Peyer's patch (tissue), 4 donors: Measurements from ENCODE around the gene PIGQ. TPM values are rescaled to one million over a fixed set of nuclear protein-coding genes. Genes with fewer than 3 reads are reported as not detected.

Source experiments
- DNase-seq, 3 donors: peaks; one replicate each; pipeline ENCODE4 v3.0.0-alpha.2; 2017 to 2019
- H3K27ac ChIP-seq, 4 donors: fragments of 200-600 bp; sonication (generic); one replicate each; pipeline ENCODE4 v1.5.1; 2016 to 2019
- H3K27me3 ChIP-seq, 2 donors: fragments of 200-600 bp; sonication (generic); one replicate each; pipeline ENCODE4 v1.5.1; 2019
- H3K36me3 ChIP-seq, 3 donors: fragments of 200-600 bp; sonication (generic); one replicate each; pipeline ENCODE4 v1.5.1; 2016 to 2019
- H3K4me1 ChIP-seq, 4 donors: fragments of 200-600 bp; sonication (generic); one replicate each; pipeline ENCODE4 v1.5.1; 2016 to 2019
- H3K4me3 ChIP-seq, 4 donors: fragments of 200-600 bp; sonication (generic); 1 replicate in 3 of 4; 2 replicates in 1 of 4; pipeline ENCODE4 v1.5.1; 2016 to 2019; ENCODE audit warnings: mild to moderate bottlenecking in 1 of 4
- H3K9me3 ChIP-seq, 4 donors: fragments of 200-600 bp; sonication (generic); one replicate each; pipeline ENCODE4 v1.5.1; 2016 to 2019; ENCODE audit warnings: mild to moderate bottlenecking in 1 of 4
- CTCF ChIP-seq, 6 experiments: fragments of 450-650 bp in 4 of 6; fragments of 200-600 bp in 2 of 6; sonication (generic) in 1 of 6; IDR thresholded peaks; one replicate each; pipeline ENCODE4 v1.5.1; 2017 to 2019; ENCODE audit warnings: antibody characterized with exemption in 6 of 6, mild to moderate bottlenecking in 3 of 6, moderate library complexity in 1 of 6
- POLR2A ChIP-seq, 2 donors: fragments of 450-650 bp; IDR thresholded peaks; one replicate each; pipeline ENCODE4 v1.5.1; 2017; ENCODE audit warnings: antibody characterized with exemption in 2 of 2, mild to moderate bottlenecking in 2 of 2, moderate library complexity in 2 of 2
- total RNA-seq, 4 donors: library from RNA; depleted of rRNA; stranded (reverse); fragments of >200 nt; gene quantifications; one replicate each; pipeline ENCODE4 v1.1.0, GENCODE V29; 2016

The PIGQ gene
- total RNA-seq, 4 donors from 2014 or later, result 33.1 to 65.6 (median 55.2) TPM

- DNase-seq, result no peak
- Histone ChIP-seq H3K4me1 (peaks cover 0 to 6% (median 0%) of the 10 kb centered on the region in 4 donors), H3K4me3 (no peak overlapping the region), H3K36me3 (peaks cover 0 to 17% (median 0%) of the 10 kb centered on the region in 3 donors), H3K9me3 (no peaks in the 10 kb centered on the region), H3K27me3 (no peaks in the 10 kb centered on the region), H3K27ac (no peak overlapping the region)
- no peak for TF ChIP-seq CTCF (IDR thresholded peaks at IDR 0.05)
- TF ChIP-seq POLR2A (IDR thresholded peaks at IDR 0.05), result no peak
Measured at GRCh38 chr16:577796-578195, 8.0 kb downstream of the PIGQ start.

DNA sequence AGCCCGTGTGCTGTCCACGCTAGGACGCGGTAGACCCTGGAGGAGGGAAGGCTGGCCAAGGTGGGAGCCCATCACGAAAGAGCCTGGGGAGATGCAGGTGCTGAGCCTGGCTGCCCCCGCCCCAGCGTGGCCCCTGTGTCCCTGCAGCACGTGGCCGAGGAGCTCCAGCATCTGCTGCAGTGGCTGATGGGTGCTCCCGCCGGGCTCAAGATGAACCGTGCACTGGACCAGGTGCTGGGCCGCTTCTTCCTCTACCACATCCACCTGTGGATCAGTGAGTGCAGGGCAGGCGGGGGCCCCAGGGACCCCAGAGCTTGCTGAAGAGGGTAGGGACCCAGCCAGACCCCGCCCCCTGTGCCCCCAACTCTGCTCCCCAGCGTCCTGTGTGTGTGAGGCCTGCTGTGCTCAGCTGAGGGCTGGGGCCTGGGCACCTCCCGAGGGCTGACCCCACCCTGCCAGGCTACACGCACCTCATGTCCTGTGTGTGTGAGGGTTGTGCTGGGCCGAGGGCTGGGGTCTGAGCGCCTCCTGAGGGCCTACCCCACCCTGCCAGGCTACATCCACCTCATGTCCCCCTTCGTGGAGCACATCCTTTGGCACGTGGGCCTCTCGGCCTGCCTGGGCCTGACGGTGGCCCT lies 8.6 kb downstream of the PIGQ start:
- H3K27ac ChIP-seq, result no peak overlapping the region
- H3K4me1 ChIP-seq, result peaks cover 0 to 6% (median 0%) of the 10 kb centered on the region in 4 donors
- TF ChIP-seq POLR2A (IDR thresholded peaks at IDR 0.05), result no peak
- TF ChIP-seq CTCF (IDR thresholded peaks at IDR 0.05), result no peak
- no peaks in the 10 kb centered on the region for H3K27me3 ChIP-seq
- H3K9me3 ChIP-seq, result no peaks in the 10 kb centered on the region
- no peak for DNase-seq
- H3K4me3 ChIP-seq, result no peak overlapping the region
- peaks cover 0 to 17% (median 0%) of the 10 kb centered on the region in 3 donors for H3K36me3 ChIP-seq

GRCh38 chr16:578870-579405 lies 9.2 kb downstream of the PIGQ start:
- H3K4me3 ChIP-seq, result peak overlapping the region in 2 of 4 donors; percentile 20 to 26
- no peak overlapping the region for H3K27ac ChIP-seq
- no peaks in the 10 kb centered on the region for H3K27me3 ChIP-seq
- H3K36me3 ChIP-seq, result peaks cover 0 to 13% (median 0%) of the 10 kb centered on the region in 3 donors
- DNase-seq, result peak; percentile 60 to 90 (median 89)
- TF ChIP-seq CTCF (IDR thresholded peaks at IDR 0.05) (peak; percentile 65 to 98 (median 91)), POLR2A (IDR thresholded peaks at IDR 0.05) (no peak)
- H3K9me3 ChIP-seq, result no peaks in the 10 kb centered on the region
- H3K4me1 ChIP-seq, result peaks cover 0 to 6% (median 0%) of the 10 kb centered on the region in 4 donors

GRCh38 chr16:580141-580945 lies 10.6 kb downstream of the PIGQ start:
- no peaks in the 10 kb centered on the region for H3K36me3 ChIP-seq
- H3K9me3 ChIP-seq, result no peaks in the 10 kb centered on the region
- H3K27me3 ChIP-seq, result no peaks in the 10 kb centered on the region
- H3K4me1 ChIP-seq, result peaks cover 0 to 6% (median 0%) of the 10 kb centered on the region in 4 donors
- H3K27ac ChIP-seq, result no peak overlapping the region
- no peak overlapping the region for H3K4me3 ChIP-seq
- TF ChIP-seq CTCF (IDR thresholded peaks at IDR 0.05), result no peak
- TF ChIP-seq POLR2A (IDR thresholded peaks at IDR 0.05), result no peak
- DNase-seq, result no peak

GRCh38 chr16:580946-581498 lies 11.3 kb downstream of the PIGQ start:
- H3K4me1 ChIP-seq, result peaks cover 0 to 6% (median 0%) of the 10 kb centered on the region in 4 donors
- TF ChIP-seq POLR2A (IDR thresholded peaks at IDR 0.05) (no peak), CTCF (IDR thresholded peaks at IDR 0.05) (no peak)
- DNase-seq, result no peak
- H3K9me3 ChIP-seq, result no peaks in the 10 kb centered on the region
- no peak overlapping the region for H3K27ac ChIP-seq
- no peak overlapping the region for H3K4me3 ChIP-seq
- H3K36me3 ChIP-seq, result no peaks in the 10 kb centered on the region
- H3K27me3 ChIP-seq, result no peaks in the 10 kb centered on the region
